ENCODE data around the gene KLK3. TPM values are rescaled to one million over a fixed set of nuclear protein-coding genes. Genes with fewer than 3 reads are reported as not detected.
A peak's percentile ranks its signal among the peaks of the same experiment; 100 is the strongest.

KLK3 gene
- total RNA-seq, 1 experiment from 2014 or later: not detected

- DNase-seq: no peak
- peaks cover 38% of the 10 kb centered on the region for H3K27me3 ChIP-seq
- no peaks in the 10 kb centered on the region for H3K9me3 ChIP-seq
- H3K36me3 ChIP-seq: no peaks in the 10 kb centered on the region
- H3K4me3 ChIP-seq: no peak overlapping the region
Measured at GRCh38 chr19:50826492-50827240, 28.0 kb upstream of the KLK3 start.

GRCh38 chr19:50827476-50827875 is 27.2 kb upstream of the KLK3 start:
- H3K4me3 ChIP-seq: no peak overlapping the region
- no peak for DNase-seq
- no peaks in the 10 kb centered on the region for H3K36me3 ChIP-seq
- H3K27me3 ChIP-seq: peaks cover 32% of the 10 kb centered on the region
- no peaks in the 10 kb centered on the region for H3K9me3 ChIP-seq

- H3K9me3 ChIP-seq: no peaks in the 10 kb centered on the region
- DNase-seq: no peak
- peaks cover 23% of the 10 kb centered on the region for H3K27me3 ChIP-seq
- H3K4me3 ChIP-seq: no peak overlapping the region
- H3K36me3 ChIP-seq: no peaks in the 10 kb centered on the region
Measured at GRCh38 chr19:50829801-50830200, 24.9 kb upstream of the KLK3 start.

- no peaks in the 10 kb centered on the region for H3K9me3 ChIP-seq
- no peaks in the 10 kb centered on the region for H3K36me3 ChIP-seq
- no peak overlapping the region for H3K4me3 ChIP-seq
- peaks cover 21% of the 10 kb centered on the region for H3K27me3 ChIP-seq
- DNase-seq: no peak
Measured at GRCh38 chr19:50830266-50831025, 24.3 kb upstream of the KLK3 start.

GRCh38 chr19:50831026-50831396 is 23.7 kb upstream of the KLK3 start:
- DNase-seq: no peak
- H3K36me3 ChIP-seq: no peaks in the 10 kb centered on the region
- no peaks in the 10 kb centered on the region for H3K9me3 ChIP-seq
- H3K4me3 ChIP-seq: no peak overlapping the region
- H3K27me3 ChIP-seq: peaks cover 21% of the 10 kb centered on the region

GRCh38 chr19:50832666-50833065 is 22.0 kb upstream of the KLK3 start:
- Histone ChIP-seq H3K27me3 (peaks cover 21% of the 10 kb centered on the region), H3K4me3 (no peak overlapping the region), H3K9me3 (no peaks in the 10 kb centered on the region), H3K36me3 (no peaks in the 10 kb centered on the region)
- no peak for DNase-seq

GRCh38 chr19:50833117-50833801 is 21.5 kb upstream of the KLK3 start, which contains the start of gene KLK15:
KLK15 (minus strand) TSS chr19:50833574; CDS start chr19:50831492, 2,082 bp downstream.
- no peak for DNase-seq

GRCh38 chr19:50833802-50834167 is 20.9 kb upstream of the KLK3 start:
- no peak overlapping the region for H3K4me3 ChIP-seq
- H3K27me3 ChIP-seq: peaks cover 15% of the 10 kb centered on the region
- no peak for DNase-seq
- H3K9me3 ChIP-seq: no peaks in the 10 kb centered on the region
- H3K36me3 ChIP-seq: no peaks in the 10 kb centered on the region

More at GRCh38 chr19:50833117-50833801, 21.5 kb upstream of the KLK3 start, which contains the start of gene KLK15:
- Histone ChIP-seq H3K9me3 (no peaks in the 10 kb centered on the region), H3K36me3 (no peaks in the 10 kb centered on the region), H3K4me3 (no peak within 1 kb of the TSS), H3K27me3 (peaks cover 15% of the 10 kb centered on the region)

GRCh38 chr19:50835103-50835784 is 19.5 kb upstream of the KLK3 start:
- no peaks in the 10 kb centered on the region for H3K36me3 ChIP-seq
- peaks cover 17% of the 10 kb centered on the region for H3K27me3 ChIP-seq
- peak overlapping the region; percentile 34 for H3K4me3 ChIP-seq
- no peaks in the 10 kb centered on the region for H3K9me3 ChIP-seq
- DNase-seq: no peak

GRCh38 chr19:50835785-50836542 is 18.8 kb upstream of the KLK3 start:
- Histone ChIP-seq H3K27me3 (peaks cover 18% of the 10 kb centered on the region), H3K4me3 (peak overlapping the region; percentile 34), H3K36me3 (no peaks in the 10 kb centered on the region), H3K9me3 (no peaks in the 10 kb centered on the region)
- peak; percentile 46 for DNase-seq

GRCh38 chr19:50836543-50837195 is 18.0 kb upstream of the KLK3 start:
- H3K9me3 ChIP-seq: no peaks in the 10 kb centered on the region
- DNase-seq: no peak
- no peaks in the 10 kb centered on the region for H3K36me3 ChIP-seq
- peaks cover 22% of the 10 kb centered on the region for H3K27me3 ChIP-seq
- H3K4me3 ChIP-seq: no peak overlapping the region

- DNase-seq: no peak
- Histone ChIP-seq H3K27me3 (peaks cover 28% of the 10 kb centered on the region), H3K36me3 (no peaks in the 10 kb centered on the region), H3K4me3 (no peak overlapping the region), H3K9me3 (no peaks in the 10 kb centered on the region)
Measured at GRCh38 chr19:50837300-50837699, 17.4 kb upstream of the KLK3 start.

- no peaks in the 10 kb centered on the region for H3K36me3 ChIP-seq
- no peaks in the 10 kb centered on the region; the same call in 1 of the 2 replicates for H3K9me3 ChIP-seq
- H3K4me3 ChIP-seq: no peak overlapping the region
- DNase-seq: no peak
- peaks cover 36% of the 10 kb centered on the region for H3K27me3 ChIP-seq
Measured at GRCh38 chr19:50838239-50838638, 16.5 kb upstream of the KLK3 start.

- no peak for DNase-seq
- H3K9me3 ChIP-seq: no peaks in the 10 kb centered on the region; the same call in 1 of the 2 replicates
- peaks cover 40% of the 10 kb centered on the region for H3K27me3 ChIP-seq
- H3K36me3 ChIP-seq: no peaks in the 10 kb centered on the region
- no peak overlapping the region for H3K4me3 ChIP-seq
Measured at GRCh38 chr19:50839712-50840655, 14.7 kb upstream of the KLK3 start.

- Histone ChIP-seq H3K9me3 (no peaks in the 10 kb centered on the region; the same call in 1 of the 2 replicates), H3K36me3 (no peaks in the 10 kb centered on the region), H3K4me3 (no peak overlapping the region), H3K27me3 (peaks cover 42% of the 10 kb centered on the region)
- no peak for DNase-seq
Measured at GRCh38 chr19:50842130-50842529, 12.6 kb upstream of the KLK3 start.

Data from MG63 (cell line).